SK-N-SH (cell line): ENCODE data around the gene SLIT1. TPM values are rescaled to one million over a fixed set of nuclear protein-coding genes. Genes with fewer than 3 reads are reported as not detected.

Source experiments
- CTCF ChIA-PET: fragments of 300-600, 350-600 bp; formaldehyde crosslinking; extraction: SDS; loops from one replicate; lab custom pipeline; 2021; lab: Yijun Ruan, JAX
- POLR2A ChIA-PET: fragments of 350-600 bp; sonication (Branson Sonifier 250); formaldehyde crosslinking; extraction: SDS; loops from one replicate; lab custom pipeline; 2020; ENCODE audit warnings: antibody characterized with exemption, inconsistent platforms; lab: Yijun Ruan, JAX
- DNase-seq: peaks from one replicate; pipeline ENCODE4 v3.0.0; 2012
- H2AFZ ChIP-seq: fragments of 200-600 bp; sonication (generic); 2 replicates; pipeline ENCODE4 v1.8.1; 2016; ENCODE audit warnings: antibody characterized with exemption, mild to moderate bottlenecking, low read depth
- H3F3A ChIP-seq: fragments of 200-600 bp; sonication (generic); replicated peaks from 2 replicates; pipeline ENCODE3; 2016; ENCODE audit warnings: antibody characterized with exemption, mild to moderate bottlenecking; ENCODE audit not compliant: insufficient read depth
- H3K27ac ChIP-seq, 2 experiments: fragments of 200-500 bp in 1 of 2; fragments of 200-600 bp in 1 of 2; sonication (Bioruptor generic) in 1 of 2; sonication (generic), shearing (Covaris generic) in 1 of 2; 2 replicates each; pipeline versions ENCODE4 v1.5.1 to v1.6.1; 2014 to 2016; ENCODE audit warnings: low read depth in 2 of 2, inconsistent platforms in 1 of 2, low read length in 1 of 2, mild to moderate bottlenecking in 1 of 2, mixed read lengths in 1 of 2
- H3K27me3 ChIP-seq: fragments of 200-600 bp; sonication (generic), shearing (Covaris generic); 2 replicates; pipeline ENCODE4 v1.6.1; 2016; ENCODE audit warnings: mixed run types; ENCODE audit not compliant: insufficient read depth
- H3K36me3 ChIP-seq, 2 experiments: fragments of 200-500 bp in 1 of 2; fragments of 200-600 bp in 1 of 2; sonication (Bioruptor generic) in 1 of 2; sonication (generic) in 1 of 2; replicated peaks in 1 of 2; 2 replicates each; pipeline versions ENCODE3 to v1.5.1; 2014 to 2016; ENCODE audit warnings: low read length in 1 of 2, mild to moderate bottlenecking in 1 of 2; ENCODE audit not compliant: insufficient read depth in 2 of 2, control insufficient read depth in 1 of 2
- H3K4me1 ChIP-seq, 2 experiments: fragments of 200-500 bp in 1 of 2; fragments of 200-600 bp in 1 of 2; sonication (Bioruptor generic) in 1 of 2; sonication (generic), shearing (Covaris generic) in 1 of 2; 2 replicates each; pipeline versions ENCODE4 v1.5.1 to v1.6.1; 2014 to 2016; ENCODE audit warnings: low read depth in 1 of 2, low read length in 1 of 2, mixed run types in 1 of 2; ENCODE audit not compliant: insufficient read depth in 2 of 2, control insufficient read depth in 1 of 2
- H3K4me2 ChIP-seq: fragments of 200-600 bp; sonication (generic), shearing (Covaris generic); 2 replicates; pipeline ENCODE4 v1.6.1; 2017; ENCODE audit warnings: mixed run types
- H3K4me3 ChIP-seq, 2 experiments: fragments of 200-500 bp in 1 of 2; fragments of 200-600 bp in 1 of 2; sonication (Bioruptor generic) in 1 of 2; sonication (generic), shearing (Covaris generic) in 1 of 2; 2 replicates each; pipeline versions ENCODE4 v1.5.1 to v1.8.1; 2014 to 2016; ENCODE audit warnings: low read depth in 2 of 2, inconsistent platforms in 1 of 2, low read length in 1 of 2, mild to moderate bottlenecking in 1 of 2, mixed read lengths in 1 of 2, moderate library complexity in 1 of 2
- H3K79me2 ChIP-seq: fragments of 200-600 bp; sonication (generic); 2 replicates; pipeline ENCODE4 v1.8.1; 2017; ENCODE audit warnings: mild to moderate bottlenecking; ENCODE audit not compliant: insufficient read depth
- H3K9ac ChIP-seq: fragments of 200-600 bp; sonication (generic); 2 replicates; pipeline ENCODE4 v1.6.1; 2017; ENCODE audit warnings: mixed run types
- H3K9me2 ChIP-seq: fragments of 200-600 bp; sonication (generic); 2 replicates; pipeline ENCODE4 v1.6.1; 2017; ENCODE audit warnings: mixed run types
- H3K9me3 ChIP-seq: fragments of 200-600 bp; sonication (generic); 2 replicates; pipeline ENCODE4 v1.6.1; 2017; ENCODE audit warnings: mixed run types, mild to moderate bottlenecking, moderate library complexity
- H4K20me1 ChIP-seq: fragments of 200-600 bp; sonication (generic); 2 replicates; pipeline ENCODE4 v1.6.1; 2017; ENCODE audit warnings: mild to moderate bottlenecking, mixed run types; ENCODE audit not compliant: insufficient read depth
- CTCF ChIP-seq: fragments of 200-600 bp; sonication (generic); IDR thresholded peaks from 2 replicates; pipeline ENCODE4 v1.6.1; 2017; ENCODE audit warnings: antibody characterized with exemption, mild to moderate bottlenecking, moderate library complexity
- EP300 ChIP-seq, 2 experiments: IDR thresholded peaks; 2 replicates each; pipeline versions ENCODE4 v1.4.0 to v1.6.1; 2012; ENCODE audit warnings: borderline replicate concordance in 1 of 2, low read depth in 1 of 2, low read length in 1 of 2
- FOSL2 ChIP-seq: IDR thresholded peaks from 2 replicates; pipeline ENCODE4 v1.4.0; 2012; ENCODE audit warnings: low read depth, mild to moderate bottlenecking, moderate library complexity, borderline replicate concordance
- FOXM1 ChIP-seq: IDR thresholded peaks from 2 replicates; pipeline ENCODE4 v1.4.0; 2012; ENCODE audit warnings: low read depth, mild to moderate bottlenecking
- GABPA ChIP-seq: IDR thresholded peaks from 2 replicates; pipeline ENCODE4 v1.4.0; 2012; ENCODE audit warnings: low read depth, mild to moderate bottlenecking
- IRF3 ChIP-seq: fragments of 150-350 bp; IDR thresholded peaks from 2 replicates; pipeline ENCODE4 v1.6.1; 2016; ENCODE audit warnings: mild to moderate bottlenecking, low read depth, low read length
- MAX ChIP-seq: IDR thresholded peaks from 2 replicates; pipeline ENCODE4 v1.4.0; 2012; ENCODE audit warnings: low read depth
- MEF2A ChIP-seq: IDR thresholded peaks from 2 replicates; pipeline ENCODE4 v1.4.0; 2012; ENCODE audit warnings: low read depth, borderline replicate concordance
- MXI1 ChIP-seq: IDR thresholded peaks from 2 replicates; pipeline ENCODE4 v1.6.1; 2012; ENCODE audit warnings: mild to moderate bottlenecking, low read depth, low read length, improper control_type of control experiment
- NFIC ChIP-seq: IDR thresholded peaks from 2 replicates; pipeline ENCODE4 v1.4.0; 2012; ENCODE audit warnings: borderline replicate concordance
- POLR2AphosphoS5 ChIP-seq: IDR thresholded peaks from 2 replicates; pipeline ENCODE4 v1.6.1; 2012; ENCODE audit warnings: low read depth, low read length
- TAF1 ChIP-seq: IDR thresholded peaks from 2 replicates; pipeline ENCODE4 v1.6.1; 2012; ENCODE audit warnings: low read depth, mild to moderate bottlenecking, low read length, moderate library complexity, borderline replicate concordance
- TCF12 ChIP-seq: IDR thresholded peaks from 2 replicates; pipeline ENCODE4 v1.4.0; 2012
- TEAD4 ChIP-seq: IDR thresholded peaks from 2 replicates; pipeline ENCODE4 v1.4.0; 2012; ENCODE audit warnings: mild to moderate bottlenecking, borderline replicate concordance; ENCODE audit not compliant: insufficient read depth
- USF1 ChIP-seq: IDR thresholded peaks from 2 replicates; pipeline ENCODE4 v1.4.0; 2012; ENCODE audit warnings: low read depth, borderline replicate concordance
- YY1 ChIP-seq: IDR thresholded peaks from 2 replicates; pipeline ENCODE4 v1.4.0; 2012; ENCODE audit warnings: low read depth, mild to moderate bottlenecking
- WGBS: methylation state at CpG from one replicate; pipeline ENCODE4 v1.1.6; 2017; ENCODE audit warnings: low lambda C conversion rate; 5-methylcytosine and 5-hydroxymethylcytosine counted together
- polyA plus RNA-seq, 3 experiments: library from polyadenylated mRNA; depleted of rRNA; stranded (reverse); fragments of >200 nt; gene quantifications; 2 replicates each; pipeline ENCODE4 v1.2.3, GENCODE V29; 2012

Gene SLIT1
- polyA plus RNA-seq, 1 of the 3 experiments (the other 2 are of a cell fraction) = 0.05 TPM

- TF ChIP-seq TAF1 (no peak), EP300 (IDR thresholded peaks at IDR 0.05; ENCODE audit: borderline replicate concordance in 1 of 2, low read depth in 1 of 2, low read length in 1 of 2) (no peak), IRF3 (no peak)
These were observed 127.2 kb downstream of the SLIT1 start (continued) for GRCh38 chr10:97058521-97058920.

GRCh38 chr10:97057491-97058235 is 128.1 kb downstream of the SLIT1 start:
- Histone ChIP-seq H3K4me1 (peaks cover 0 to 12% of the 10 kb centered on the region in 2 experiments; a peak in 2 of 4 replicates), H3K4me2 (no peak overlapping the region), H3K27me3 (no peaks in the 10 kb centered on the region; the same call in 1 of the 2 replicates), H3K9me3 (no peaks in the 10 kb centered on the region), H3K4me3 (no peak overlapping the region), H3K27ac (no peak overlapping the region), H3K9ac (no peak overlapping the region), H3K79me2 (no peaks in the 10 kb centered on the region), H2AFZ (no peak overlapping the region), H4K20me1 (no peaks in the 10 kb centered on the region), H3F3A (no peaks in the 10 kb centered on the region), H3K9me2 (no peaks in the 10 kb centered on the region), H3K36me3 (no peaks in the 10 kb centered on the region)
- ChIA-PET CTCF (interaction anchor here (0.8 to 10.4 kb wide), 8 partner anchors 9 to 177 kb away, joined by 3 to 102 read pairs (median 14); no protein-coding TSS in a partner anchor), POLR2A (no interaction called here)
- DNase-seq = no peak
- WGBS = 56% methylated on average over 9 of the region's 9 CpGs
- no peak for TF ChIP-seq NFIC
- TF ChIP-seq YY1 = no peak
- no peak for TF ChIP-seq POLR2AphosphoS5
- no peak for TF ChIP-seq IRF3
- no peak for TF ChIP-seq TEAD4
- no peak for TF ChIP-seq GABPA
- TF ChIP-seq FOSL2 = no peak

GRCh38 chr10:97056003-97056630 is 129.6 kb downstream of the SLIT1 start:
- Histone ChIP-seq H4K20me1 (no peaks in the 10 kb centered on the region), H3K9me3 (no peaks in the 10 kb centered on the region), H2AFZ (no peak overlapping the region), H3F3A (no peaks in the 10 kb centered on the region), H3K4me3 (no peak overlapping the region), H3K27ac (no peak overlapping the region), H3K36me3 (no peaks in the 10 kb centered on the region), H3K79me2 (no peaks in the 10 kb centered on the region), H3K4me1 (peaks cover 0 to 12% of the 10 kb centered on the region in 2 experiments; a peak in 2 of 4 replicates), H3K9ac (no peak overlapping the region), H3K4me2 (no peak overlapping the region), H3K9me2 (no peaks in the 10 kb centered on the region), H3K27me3 (peaks cover 9% of the 10 kb centered on the region; the same call in 1 of the 2 replicates)
- WGBS = 70% methylated on average over 11 of the region's 12 CpGs
- POLR2A ChIA-PET = no interaction called here
- no peak for DNase-seq
- CTCF ChIA-PET = interaction anchor here (0.8 to 10.4 kb wide), 7 partner anchors 10 to 169 kb away, joined by 3 to 102 read pairs (median 5); no protein-coding TSS in a partner anchor
- no peak for TF ChIP-seq USF1
- no peak for TF ChIP-seq MAX
- TF ChIP-seq MXI1 = no peak
- no peak for TF ChIP-seq CTCF
- TF ChIP-seq FOXM1 = no peak
- no peak for TF ChIP-seq IRF3
- TF ChIP-seq TCF12 = no peak
- TF ChIP-seq MEF2A = no peak
